CD14-positive monocyte (primary cell): ENCODE data around the gene FASN. TPM values are rescaled to one million over a fixed set of nuclear protein-coding genes. Genes with fewer than 3 reads are reported as not detected.
A peak's percentile ranks its signal among the peaks of the same experiment; 100 is the strongest.

Source experiments
- DNase-seq, 3 donors: peaks; one replicate each; pipeline ENCODE4 v3.0.0-alpha.2; 2011 to 2022
- H2AFZ ChIP-seq: 2 replicates; pipeline ENCODE4 v1.6.0; 2012; ENCODE audit warnings: mild to moderate bottlenecking, low read depth, low read length, inconsistent platforms; ENCODE audit not compliant: insufficient read depth, poor library complexity, severe bottlenecking
- H3K27ac ChIP-seq, 2 donors: 1 replicate in 1 of 2; 2 replicates in 1 of 2; pipeline ENCODE4 v1.5.1; 2012 to 2013; ENCODE audit warnings: low read length in 2 of 2, control low read depth in 1 of 2, inconsistent platforms in 1 of 2, low read depth in 1 of 2, mild to moderate bottlenecking in 1 of 2
- H3K27me3 ChIP-seq, 2 donors: one replicate each; pipeline versions ENCODE4 v1.6.0 to v1.6.1; 2011 to 2013; ENCODE audit warnings: low read length in 2 of 2; ENCODE audit not compliant: control insufficient read depth in 2 of 2, insufficient read depth in 2 of 2
- H3K36me3 ChIP-seq, 2 donors: replicated peaks in 1 of 2; 1 replicate in 1 of 2; 2 replicates in 1 of 2; pipeline versions ENCODE4 v1.5.1 to v1.6.1; 2012 to 2013; ENCODE audit warnings: low read length in 2 of 2, control low read depth in 1 of 2, inconsistent platforms in 1 of 2, mild to moderate bottlenecking in 1 of 2; ENCODE audit not compliant: insufficient read depth in 2 of 2, control insufficient read depth in 1 of 2
- H3K4me1 ChIP-seq, 2 donors: 1 replicate in 1 of 2; 2 replicates in 1 of 2; pipeline versions ENCODE4 v1.5.1 to v1.6.1; 2012 to 2013; ENCODE audit warnings: low read length in 2 of 2, control low read depth in 1 of 2, inconsistent platforms in 1 of 2, mild to moderate bottlenecking in 1 of 2, moderate library complexity in 1 of 2; ENCODE audit not compliant: insufficient read depth in 2 of 2, control insufficient read depth in 1 of 2
- H3K4me2 ChIP-seq: replicated peaks from 2 replicates; pipeline ENCODE3; 2012; ENCODE audit warnings: low read length, moderate library complexity, mild to moderate bottlenecking; ENCODE audit not compliant: poor library complexity, severe bottlenecking; ENCODE audit errors: extremely low read depth
- H3K4me3 ChIP-seq, 3 experiments: fragments of 200-600 bp in 1 of 3; sonication (generic) in 1 of 3; replicated peaks in 1 of 3; 1 replicate in 2 of 3; 2 replicates in 1 of 3; pipeline ENCODE4 v1.5.1; 2011 to 2013; ENCODE audit warnings: low read length in 3 of 3, mild to moderate bottlenecking in 3 of 3, control low read depth in 2 of 3, low read depth in 2 of 3, inconsistent platforms in 1 of 3, moderate library complexity in 1 of 3
- H3K79me2 ChIP-seq: 2 replicates; pipeline ENCODE4 v1.6.0; 2012; ENCODE audit warnings: mild to moderate bottlenecking, control low read depth, inconsistent platforms, low read length, moderate library complexity; ENCODE audit not compliant: insufficient read depth
- H3K9ac ChIP-seq: 2 replicates; pipeline ENCODE4 v1.6.0; 2017; ENCODE audit warnings: low read length, mild to moderate bottlenecking; ENCODE audit not compliant: insufficient read depth, poor library complexity, severe bottlenecking
- H3K9me3 ChIP-seq, 2 donors: replicated peaks in 1 of 2; 1 replicate in 1 of 2; 2 replicates in 1 of 2; pipeline versions ENCODE4 v1.5.1 to v1.6.1; 2012 to 2013; ENCODE audit warnings: low read length in 2 of 2, control low read depth in 1 of 2; ENCODE audit not compliant: control insufficient read depth in 1 of 2, insufficient read depth in 1 of 2
- H4K20me1 ChIP-seq: 2 replicates; pipeline ENCODE4 v1.6.0; 2012; ENCODE audit warnings: mild to moderate bottlenecking, low read length, control low read depth, moderate library complexity; ENCODE audit not compliant: insufficient read depth
- H3K27ac Mint-ChIP-seq, 7 donors: one replicate each; pipeline ENCODE4 v1.8.0; 2020; ENCODE audit warnings: mild to moderate bottlenecking in 7 of 7, mixed read lengths in 7 of 7, moderate library complexity in 6 of 7, inconsistent platforms in 2 of 7
- H3K27me3 Mint-ChIP-seq, 3 donors: one replicate each; pipeline ENCODE4 v1.8.0; 2021 to 2022; ENCODE audit warnings: low read depth in 3 of 3, mild to moderate bottlenecking in 3 of 3, mixed read lengths in 3 of 3, moderate library complexity in 3 of 3, inconsistent platforms in 1 of 3
- H3K36me3 Mint-ChIP-seq, 2 donors: one replicate each; pipeline ENCODE4 v1.8.0; 2020; ENCODE audit warnings: mixed read lengths in 2 of 2, inconsistent platforms in 1 of 2, mild to moderate bottlenecking in 1 of 2
- H3K4me1 Mint-ChIP-seq: one replicate; pipeline ENCODE4 v1.8.0; 2020; ENCODE audit warnings: mild to moderate bottlenecking, mixed read lengths
- H3K4me3 Mint-ChIP-seq, 2 donors: one replicate each; pipeline ENCODE4 v1.8.0; 2020; ENCODE audit warnings: mild to moderate bottlenecking in 2 of 2, mixed read lengths in 2 of 2, moderate library complexity in 1 of 2
- H3K9me3 Mint-ChIP-seq, 7 donors: one replicate each; pipeline ENCODE4 v1.8.0; 2020 to 2022; ENCODE audit warnings: mixed read lengths in 7 of 7, mild to moderate bottlenecking in 6 of 7, moderate library complexity in 6 of 7, inconsistent platforms in 2 of 7
- CTCF ChIP-seq: fragments of 200-600 bp; IDR thresholded peaks from one replicate; pipeline ENCODE4 v1.8.0; 2022; ENCODE audit warnings: antibody characterized with exemption, mild to moderate bottlenecking
- WGBS: methylation state at CpG from one replicate; pipeline ENCODE4 v1.1.5; 2013; ENCODE audit warnings: missing lambda C conversion rate; ENCODE audit not compliant: insufficient coverage; 5-methylcytosine and 5-hydroxymethylcytosine counted together
- intact Hi-C, 2 donors: fragments of 100-400 bp; cut with micrococcal nuclease; formaldehyde crosslinking; loops; one replicate each; pipeline versions ENCODE4 v1.15.0 to v1.15.1; 2023
- polyA plus RNA-seq, 3 donors: library from polyadenylated mRNA; depleted of rRNA in 1 of 3; unstranded in 2 of 3; stranded (reverse) in 1 of 3; fragments of 300-500 nt in 2 of 3; fragments of >200 nt in 1 of 3; fragmentation: Illumina TruSeq in 2 of 3; gene quantifications; 1 replicate in 2 of 3; 2 replicates in 1 of 3; pipeline ENCODE4 v1.2.3, GENCODE V29; 2012 to 2021

FASN gene
- polyA plus RNA-seq, 3 donors: 0.08 to 8.4 (median 0.13) TPM

DNA sequence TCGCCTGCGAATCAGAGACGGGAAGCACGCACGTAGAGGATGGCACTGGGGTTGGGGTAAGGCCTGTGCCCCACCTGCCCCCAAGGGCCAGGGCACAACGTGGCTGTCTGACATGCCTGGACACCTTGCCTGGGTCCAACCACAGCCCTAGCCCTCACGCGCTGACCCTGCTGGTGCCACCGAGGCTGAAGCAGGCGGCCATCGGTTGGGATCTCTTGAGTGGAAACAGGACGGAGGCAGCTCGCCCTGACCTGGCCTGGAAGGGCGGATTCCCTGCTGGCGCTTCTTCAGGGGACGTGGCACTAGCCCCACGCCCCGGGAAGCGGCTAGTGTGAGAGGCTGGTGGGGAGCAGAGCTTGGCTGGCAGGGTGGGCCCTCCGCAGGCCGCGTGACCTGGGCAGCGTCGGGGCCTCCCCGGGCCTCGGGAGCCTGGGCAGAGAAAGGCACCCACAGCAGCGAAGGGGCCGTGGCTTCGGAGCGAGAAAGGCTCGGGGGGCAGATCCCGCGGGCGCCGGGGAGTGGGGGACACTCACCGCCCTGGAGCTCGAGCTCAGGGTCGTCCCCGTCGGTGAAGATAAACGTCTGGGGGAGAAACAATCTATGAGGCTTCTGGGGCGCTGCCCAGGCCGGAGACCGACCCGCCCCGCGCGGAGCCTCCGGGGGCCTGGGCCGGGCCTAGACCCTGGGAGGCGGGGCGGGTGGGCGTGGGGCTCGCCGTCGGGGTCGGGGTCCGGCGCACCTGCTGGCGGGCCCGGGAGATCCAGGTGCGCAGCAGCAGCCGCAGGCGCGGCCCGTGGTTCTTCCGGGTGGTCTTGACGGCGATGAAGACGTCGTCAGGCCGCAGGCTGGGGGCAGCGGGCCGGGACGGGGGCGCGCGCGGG, 47.0 kb downstream of the FASN start:
- Histone ChIP-seq H3K4me3 (peak overlapping the region; percentile 22 to 88 (median 36)), H3K9ac (peak overlapping the region; percentile 69), H4K20me1 (peaks cover 23% of the 10 kb centered on the region), H3K27me3 (no peaks in the 10 kb centered on the region), H3K36me3 (peaks cover 45 to 56% of the 10 kb centered on the region in 2 donors), H3K27ac (no peak overlapping the region), H3K4me2 (peak overlapping the region; percentile 97), H2AFZ (peak overlapping the region; percentile 80), H3K4me1 (peaks cover 20 to 29% of the 10 kb centered on the region in 2 donors), H3K9me3 (no peaks in the 10 kb centered on the region), H3K79me2 (peaks cover 24% of the 10 kb centered on the region)
- intact Hi-C loops: loop anchor here in 1 of 2 donors (5.0 kb wide), 1 partner anchor 46 kb away; the partner anchor contains the start of gene FASN
- peaks cover 28 to 61% of the 10 kb centered on the region in 2 donors for H3K36me3 Mint-ChIP-seq
- peak overlapping the region; percentile 85 to 94 for H3K4me3 Mint-ChIP-seq
- H3K27me3 Mint-ChIP-seq: no peaks in the 10 kb centered on the region
- peaks cover 19% of the 10 kb centered on the region for H3K4me1 Mint-ChIP-seq
- 20% methylated on average over 71 of the region's 79 CpGs for WGBS
- no peaks in the 10 kb centered on the region for H3K9me3 Mint-ChIP-seq
- DNase-seq: no peak
- peak overlapping the region in 5 of 7 donors; percentile 12 to 91 (median 72) for H3K27ac Mint-ChIP-seq
- TF ChIP-seq CTCF: no peak

DNA sequence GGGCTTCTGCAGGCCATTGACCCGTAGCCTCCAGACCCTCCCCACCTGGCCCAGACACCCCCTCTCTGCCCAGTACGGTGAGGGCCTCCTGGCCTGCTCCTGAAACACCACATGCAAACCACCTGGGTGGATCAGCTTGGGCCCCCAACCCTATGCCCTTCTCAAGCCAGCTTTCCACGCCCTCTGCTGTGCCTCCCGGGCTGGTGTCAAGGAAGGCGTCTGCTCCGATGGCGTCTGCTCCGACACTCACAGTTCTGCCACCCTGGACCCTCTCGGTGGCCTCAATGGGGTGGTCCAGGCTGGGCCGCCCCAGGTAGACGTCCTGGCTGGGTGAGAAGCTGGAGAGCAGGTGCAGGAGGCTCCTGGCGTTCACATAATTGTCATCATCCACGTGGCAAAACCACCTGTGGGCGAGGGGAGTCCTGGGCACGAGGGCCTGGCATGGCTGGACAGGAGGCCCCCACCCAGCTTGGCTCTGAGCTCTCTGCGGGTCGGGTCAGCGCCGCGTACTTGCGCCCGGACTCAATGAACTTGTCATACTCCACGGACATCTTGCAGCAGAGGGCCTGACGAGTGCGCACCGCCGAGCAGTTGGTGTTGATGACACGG, 47.8 kb downstream of the FASN start:
- Histone ChIP-seq H4K20me1 (peaks cover 23% of the 10 kb centered on the region), H3K4me3 (peak overlapping the region in 1 of 3 experiments; percentile 88), H3K4me2 (peak overlapping the region; percentile 97), H3K79me2 (peaks cover 24% of the 10 kb centered on the region), H2AFZ (no peak overlapping the region), H3K36me3 (peaks cover 40 to 49% of the 10 kb centered on the region in 2 donors), H3K9me3 (no peaks in the 10 kb centered on the region), H3K4me1 (peaks cover 20 to 29% of the 10 kb centered on the region in 2 donors), H3K9ac (peak overlapping the region; percentile 69), H3K27me3 (no peaks in the 10 kb centered on the region), H3K27ac (no peak overlapping the region)
- Mint-ChIP-seq H3K9me3 (no peaks in the 10 kb centered on the region), H3K36me3 (peaks cover 26 to 56% of the 10 kb centered on the region in 2 donors), H3K27ac (peak overlapping the region in 2 of 7 donors; percentile 12 to 25), H3K4me1 (peaks cover 19% of the 10 kb centered on the region), H3K27me3 (no peaks in the 10 kb centered on the region), H3K4me3 (peak overlapping the region; percentile 85 to 94)
- intact Hi-C loops: loop anchor here in 1 of 2 donors (5.0 kb wide), 1 partner anchor 47 kb away; the partner anchor contains the start of gene FASN
- WGBS: 95% methylated on average over 24 of the region's 28 CpGs
- no peak for TF ChIP-seq CTCF
- DNase-seq: no peak
